T-helper 22 cell (primary cell): Measurements from ENCODE around the gene FCF1.

Source experiments
- DNase-seq: peaks from one replicate; pipeline ENCODE4 v3.0.0-alpha.2; 2020; ENCODE audit warnings: low read depth

Gene FCF1

GRCh38 chr14:74765721-74766120, 52.8 kb downstream of the FCF1 start:
- DNase-seq, result no peak

GRCh38 chr14:74771399-74771798, 58.5 kb downstream of the FCF1 start:
- no peak for DNase-seq

GRCh38 chr14:74784634-74785033, 71.7 kb downstream of the FCF1 start:
- DNase-seq, result no peak

GRCh38 chr14:74785056-74785613, 72.2 kb downstream of the FCF1 start:
- no peak for DNase-seq

GRCh38 chr14:74786796-74787315, 73.9 kb downstream of the FCF1 start:
- no peak for DNase-seq
